Spleen (tissue), 7 donors: Measurements from ENCODE around the gene DTWD2.

Experiments
- CTCF ChIP-seq, 11 experiments: fragments of 200-600 bp in 7 of 11; fragments of 450-650 bp in 4 of 11; sonication (generic) in 4 of 11; IDR thresholded peaks in 8 of 11; conservative IDR thresholded peaks in 3 of 11; 1 replicate in 7 of 11; 2 replicates in 4 of 11; pipeline versions ENCODE4 v1.4.0 to v1.8.0; 2016 to 2021; ENCODE audit warnings: antibody characterized with exemption in 11 of 11, inconsistent platforms in 4 of 11, mild to moderate bottlenecking in 1 of 11
- POLR2A ChIP-seq, 3 donors: fragments of 450-650 bp; IDR thresholded peaks; one replicate each; pipeline ENCODE4 v1.5.1; 2017; ENCODE audit warnings: antibody characterized with exemption in 3 of 3, mild to moderate bottlenecking in 1 of 3
- donor health status: DM: no; HTN: no; CAD: no; lungs with moderate emphysema.
- donor health status: DM: no; HTN: no; CAD: no.
- donor health status: DM: no; HTN: no; CAD: no.

- no peak for TF ChIP-seq CTCF (IDR thresholded peaks at IDR 0.05 in 8 of 11, conservative IDR thresholded peaks at IDR 0.05 in 3 of 11)
- no peak for TF ChIP-seq POLR2A (IDR thresholded peaks at IDR 0.05)
Observed at GRCh38 chr5:118923295-118924005, 64.9 kb downstream of the DTWD2 start.
